ENCODE measurements around the gene BORCS5. TPM values are rescaled to one million over a fixed set of nuclear protein-coding genes. Genes with fewer than 3 reads are reported as not detected.

Gene BORCS5
- total RNA-seq, 2 donors from 2014 or later = 35.0 to 48.4 TPM

GRCh38 chr12:12387501-12387900 is 30.6 kb downstream of the BORCS5 start:
- peaks cover 7% of the 10 kb centered on the region for H3K36me3 Mint-ChIP-seq (ENCODE audit: low read depth)
- H3K27ac Mint-ChIP-seq = no peak overlapping the region
- ATAC-seq = no peak
- H3K27me3 Mint-ChIP-seq = no peaks in the 10 kb centered on the region
- no peak for DNase-seq
- no peaks in the 10 kb centered on the region for H3K9me3 ChIP-seq (ENCODE audit: control insufficient read depth, low read length, poor library complexity, severe bottlenecking)
- no peak overlapping the region for H3K4me3 Mint-ChIP-seq
- peaks cover 34% of the 10 kb centered on the region for H3K4me1 Mint-ChIP-seq

GRCh38 chr12:12392413-12392812 is 35.5 kb downstream of the BORCS5 start:
- Mint-ChIP-seq H3K4me3 (no peak overlapping the region), H3K27ac (peak overlapping the region; percentile 11), H3K27me3 (no peaks in the 10 kb centered on the region), H3K36me3 (ENCODE audit: low read depth) (peaks cover 6% of the 10 kb centered on the region), H3K4me1 (peaks cover 37% of the 10 kb centered on the region)
- ATAC-seq (no peak), DNase-seq (no peak)
- H3K9me3 ChIP-seq (ENCODE audit: control insufficient read depth, low read length, poor library complexity, severe bottlenecking) = no peaks in the 10 kb centered on the region

GRCh38 chr12:12393171-12393570 is 36.3 kb downstream of the BORCS5 start:
- no peaks in the 10 kb centered on the region for H3K9me3 ChIP-seq (ENCODE audit: control insufficient read depth, low read length, poor library complexity, severe bottlenecking)
- Mint-ChIP-seq H3K27me3 (no peaks in the 10 kb centered on the region), H3K36me3 (ENCODE audit: low read depth) (peaks cover 6% of the 10 kb centered on the region), H3K4me3 (no peak overlapping the region), H3K27ac (peak overlapping the region; percentile 11), H3K4me1 (peaks cover 38% of the 10 kb centered on the region)
- DNase-seq (no peak), ATAC-seq (no peak)

GRCh38 chr12:12396694-12397093 is 39.8 kb downstream of the BORCS5 start:
- peaks cover 44% of the 10 kb centered on the region for H3K4me1 Mint-ChIP-seq
- H3K27me3 Mint-ChIP-seq = no peaks in the 10 kb centered on the region
- H3K27ac Mint-ChIP-seq = peak overlapping the region; percentile 16

GRCh38 chr12:12397184-12397583 is 40.3 kb downstream of the BORCS5 start:
- ATAC-seq (no peak), DNase-seq (no peak)
- Mint-ChIP-seq H3K27me3 (no peaks in the 10 kb centered on the region), H3K4me3 (no peak overlapping the region), H3K36me3 (ENCODE audit: low read depth) (peaks cover 9% of the 10 kb centered on the region), H3K27ac (no peak overlapping the region), H3K4me1 (peaks cover 43% of the 10 kb centered on the region)
- H3K9me3 ChIP-seq (ENCODE audit: control insufficient read depth, low read length, poor library complexity, severe bottlenecking) = no peaks in the 10 kb centered on the region

More at GRCh38 chr12:12396694-12397093, 39.8 kb downstream of the BORCS5 start:
- no peak for ATAC-seq
- Mint-ChIP-seq H3K36me3 (ENCODE audit: low read depth) (peaks cover 9% of the 10 kb centered on the region), H3K4me3 (no peak overlapping the region)
- no peak for DNase-seq
- H3K9me3 ChIP-seq (ENCODE audit: control insufficient read depth, low read length, poor library complexity, severe bottlenecking) = no peaks in the 10 kb centered on the region

- H3K4me3 Mint-ChIP-seq = no peak overlapping the region
- H3K27ac Mint-ChIP-seq = peak overlapping the region; percentile 77
- no peaks in the 10 kb centered on the region for H3K9me3 ChIP-seq (ENCODE audit: control insufficient read depth, low read length, poor library complexity, severe bottlenecking)
- H3K27me3 Mint-ChIP-seq = no peaks in the 10 kb centered on the region
- peaks cover 9% of the 10 kb centered on the region for H3K36me3 Mint-ChIP-seq (ENCODE audit: low read depth)
- no peak for ATAC-seq
- peaks cover 44% of the 10 kb centered on the region for H3K4me1 Mint-ChIP-seq
- DNase-seq = no peak
Measured at GRCh38 chr12:12398026-12398859, 41.4 kb downstream of the BORCS5 start.

GRCh38 chr12:12399161-12399560 is 42.3 kb downstream of the BORCS5 start:
- H3K27me3 Mint-ChIP-seq = no peaks in the 10 kb centered on the region
- peak overlapping the region; percentile 77 for H3K27ac Mint-ChIP-seq
- H3K4me1 Mint-ChIP-seq = peaks cover 53% of the 10 kb centered on the region
- peaks cover 9% of the 10 kb centered on the region for H3K36me3 Mint-ChIP-seq (ENCODE audit: low read depth)
- DNase-seq (no peak), ATAC-seq (no peak)
- H3K4me3 Mint-ChIP-seq = no peak overlapping the region
- H3K9me3 ChIP-seq (ENCODE audit: control insufficient read depth, low read length, poor library complexity, severe bottlenecking) = no peaks in the 10 kb centered on the region

- H3K27me3 Mint-ChIP-seq = no peaks in the 10 kb centered on the region
- peaks cover 49% of the 10 kb centered on the region for H3K4me1 Mint-ChIP-seq
- peaks cover 8% of the 10 kb centered on the region for H3K36me3 Mint-ChIP-seq (ENCODE audit: low read depth)
- ATAC-seq (no peak), DNase-seq (no peak)
- no peak overlapping the region for H3K4me3 Mint-ChIP-seq
- H3K9me3 ChIP-seq (ENCODE audit: control insufficient read depth, low read length, poor library complexity, severe bottlenecking) = no peaks in the 10 kb centered on the region
- peak overlapping the region; percentile 77 for H3K27ac Mint-ChIP-seq
Measured at GRCh38 chr12:12399776-12400305, 43.0 kb downstream of the BORCS5 start.

GRCh38 chr12:12400793-12401192 is 43.9 kb downstream of the BORCS5 start:
- Mint-ChIP-seq H3K27me3 (no peaks in the 10 kb centered on the region), H3K27ac (no peak overlapping the region)
- DNase-seq = no peak

GRCh38 chr12:12403264-12404248 is 46.7 kb downstream of the BORCS5 start:
- Mint-ChIP-seq H3K36me3 (ENCODE audit: low read depth) (peaks cover 2% of the 10 kb centered on the region), H3K4me3 (no peak overlapping the region), H3K27ac (peak overlapping the region; percentile 81), H3K4me1 (peaks cover 30% of the 10 kb centered on the region), H3K27me3 (no peaks in the 10 kb centered on the region)
- DNase-seq (no peak), ATAC-seq (peak; percentile 63)
- H3K9me3 ChIP-seq (ENCODE audit: control insufficient read depth, low read length, poor library complexity, severe bottlenecking) = no peaks in the 10 kb centered on the region

More at GRCh38 chr12:12400793-12401192, 43.9 kb downstream of the BORCS5 start:
- peaks cover 44% of the 10 kb centered on the region for H3K4me1 Mint-ChIP-seq
- no peak for ATAC-seq
- peaks cover 2% of the 10 kb centered on the region for H3K36me3 Mint-ChIP-seq (ENCODE audit: low read depth)
- H3K4me3 Mint-ChIP-seq = no peak overlapping the region
- H3K9me3 ChIP-seq (ENCODE audit: control insufficient read depth, low read length, poor library complexity, severe bottlenecking) = no peaks in the 10 kb centered on the region

GRCh38 chr12:12404297-12404696 is 47.4 kb downstream of the BORCS5 start:
- H3K4me3 Mint-ChIP-seq = no peak overlapping the region
- no peak for DNase-seq
- no peak for ATAC-seq
- H3K27me3 Mint-ChIP-seq = no peaks in the 10 kb centered on the region
- H3K27ac Mint-ChIP-seq = peak overlapping the region; percentile 81
- no peaks in the 10 kb centered on the region for H3K9me3 ChIP-seq (ENCODE audit: control insufficient read depth, low read length, poor library complexity, severe bottlenecking)
- H3K4me1 Mint-ChIP-seq = peaks cover 30% of the 10 kb centered on the region
- H3K36me3 Mint-ChIP-seq (ENCODE audit: low read depth) = no peaks in the 10 kb centered on the region

- Mint-ChIP-seq H3K36me3 (ENCODE audit: low read depth) (no peaks in the 10 kb centered on the region), H3K27ac (peak overlapping the region; percentile 19), H3K27me3 (no peaks in the 10 kb centered on the region), H3K4me1 (peaks cover 25% of the 10 kb centered on the region), H3K4me3 (no peak overlapping the region)
- ATAC-seq = no peak
- DNase-seq = no peak
- no peaks in the 10 kb centered on the region for H3K9me3 ChIP-seq (ENCODE audit: control insufficient read depth, low read length, poor library complexity, severe bottlenecking)
Measured at GRCh38 chr12:12405882-12406281, 49.0 kb downstream of the BORCS5 start.

- Mint-ChIP-seq H3K4me1 (peaks cover 25% of the 10 kb centered on the region), H3K36me3 (ENCODE audit: low read depth) (no peaks in the 10 kb centered on the region), H3K27me3 (no peaks in the 10 kb centered on the region), H3K27ac (peak overlapping the region; percentile 19), H3K4me3 (no peak overlapping the region)
- no peak for ATAC-seq
- no peak for DNase-seq
- H3K9me3 ChIP-seq (ENCODE audit: control insufficient read depth, low read length, poor library complexity, severe bottlenecking) = no peaks in the 10 kb centered on the region
Measured at GRCh38 chr12:12406762-12407161, 49.9 kb downstream of the BORCS5 start.
